Keratinocyte (primary cell): ENCODE measurements around the gene TPCN2. TPM values are rescaled to one million over a fixed set of nuclear protein-coding genes. Genes with fewer than 3 reads are reported as not detected.

Source experiments
- DNase-seq: peaks from one replicate; pipeline ENCODE4 v3.0.0-alpha.2; 2011; ENCODE audit warnings: low read depth, missing footprints, low spot score
- FAIRE-seq: peaks from 2 replicates; lab custom pipeline; 2011; peaks lifted over from hg19 to GRCh38; lab: Jason Lieb, UNC
- H2AFZ ChIP-seq: 2 replicates; pipeline ENCODE4 v1.6.0; 2012; ENCODE audit warnings: low read length, control low read depth, inconsistent platforms; ENCODE audit not compliant: control insufficient read depth
- H3K27ac ChIP-seq: 2 replicates; pipeline ENCODE4 v1.5.1; 2011; ENCODE audit warnings: low read length; ENCODE audit not compliant: control insufficient read depth, insufficient read depth
- H3K27me3 ChIP-seq: 3 replicates; pipeline ENCODE4 v1.6.0; 2011; ENCODE audit warnings: low read length; ENCODE audit not compliant: control insufficient read depth, insufficient read depth; ENCODE audit errors: extremely low read depth
- H3K36me3 ChIP-seq, 2 experiments: 2 replicates in 1 of 2; 3 replicates in 1 of 2; pipeline ENCODE4 v1.5.1; 2011; ENCODE audit warnings: low read length in 2 of 2, mild to moderate bottlenecking in 1 of 2; ENCODE audit not compliant: control insufficient read depth in 2 of 2, insufficient read depth in 2 of 2; ENCODE audit errors: extremely low read depth in 1 of 2
- H3K4me1 ChIP-seq: 3 replicates; pipeline ENCODE4 v1.5.1; 2011; ENCODE audit warnings: low read length; ENCODE audit not compliant: control insufficient read depth, insufficient read depth; ENCODE audit errors: extremely low read depth
- H3K4me2 ChIP-seq: 3 replicates; pipeline ENCODE4 v1.6.0; 2011; ENCODE audit warnings: low read depth, low read length; ENCODE audit not compliant: control insufficient read depth, insufficient read depth; ENCODE audit errors: extremely low read depth
- H3K4me3 ChIP-seq, 3 experiments: fragments of 200-600 bp in 1 of 3; sonication (generic) in 1 of 3; 2 replicates in 2 of 3; 3 replicates in 1 of 3; pipeline ENCODE4 v1.5.1; 2011 to 2016; ENCODE audit warnings: low read length in 3 of 3, mild to moderate bottlenecking in 3 of 3, control low read depth in 2 of 3, inconsistent platforms in 1 of 3, low read depth in 1 of 3, mixed read lengths in 1 of 3, mixed run types in 1 of 3, moderate library complexity in 1 of 3; ENCODE audit not compliant: control insufficient read depth in 2 of 3, insufficient read depth in 2 of 3; ENCODE audit errors: extremely low read depth in 1 of 3
- H3K79me2 ChIP-seq: 2 replicates; pipeline ENCODE4 v1.6.0; 2012; ENCODE audit warnings: low read length; ENCODE audit not compliant: control insufficient read depth, insufficient read depth
- H3K9ac ChIP-seq: 3 replicates; pipeline ENCODE4 v1.6.0; 2011; ENCODE audit warnings: low read length; ENCODE audit not compliant: control insufficient read depth, insufficient read depth; ENCODE audit errors: extremely low read depth
- H3K9me1 ChIP-seq: 3 replicates; pipeline ENCODE4 v1.6.0; 2011; ENCODE audit warnings: low read length; ENCODE audit not compliant: control insufficient read depth, insufficient read depth; ENCODE audit errors: extremely low read depth
- H3K9me3 ChIP-seq: 2 replicates; pipeline ENCODE4 v1.5.1; 2012; ENCODE audit warnings: low read depth, low read length; ENCODE audit not compliant: control insufficient read depth
- H4K20me1 ChIP-seq: 3 replicates; pipeline ENCODE4 v1.6.0; 2011; ENCODE audit warnings: low read length; ENCODE audit not compliant: control insufficient read depth, insufficient read depth; ENCODE audit errors: extremely low read depth
- EZH2 ChIP-seq: IDR thresholded peaks from one replicate; pipeline ENCODE4 v1.6.1; 2012; ENCODE audit warnings: inconsistent platforms, mild to moderate bottlenecking, low read length, moderate library complexity
- dilution Hi-C: fragments of 300-500 bp; cut with MboI; formaldehyde crosslinking; loops from one replicate; pipeline ENCODE4 v1.7.0; 2020; ENCODE audit warnings: low sequenced_read_pairs; ENCODE audit not compliant: extremely low pct_ligation_motif_present
- polyA plus RNA-seq, 5 experiments: library from polyadenylated mRNA; depleted of rRNA in 3 of 5; stranded (reverse) in 3 of 5; stranded (forward) in 1 of 5; unstranded in 1 of 5; fragments of >200 nt; gene quantifications; 1 replicate in 1 of 5; 2 replicates in 3 of 5; 3 replicates in 1 of 5; pipeline versions ENCODE4 v1.2.1 to v1.2.3, GENCODE V29; 2011 to 2012; ENCODE audit warnings: missing spikeins in 2 of 5, low read depth in 1 of 5, low replicate concordance in 1 of 5
- TF ChIP-seq, protein P1 (sequence below), 3 experiments: IDR thresholded peaks in 1 of 3; conservative IDR thresholded peaks in 1 of 3; optimal IDR thresholded peaks in 1 of 3; 2 replicates in 2 of 3; 3 replicates in 1 of 3; pipeline versions ENCODE3 to v1.5.1; 2011; ENCODE audit warnings: low read length in 3 of 3, mild to moderate bottlenecking in 3 of 3, moderate library complexity in 2 of 3, control low read depth in 1 of 3, inconsistent platforms in 1 of 3; ENCODE audit not compliant: insufficient read depth in 2 of 3; ENCODE audit errors: extremely low read depth in 1 of 3

The TPCN2 gene
- polyA plus RNA-seq, 1 donor (not counting 4 experiments of a cell fraction or from before 2014, with no cell fraction given) = 7.7 TPM

- H3K9ac ChIP-seq = no peak overlapping the region
- dilution Hi-C loops = no loop called here
- H3K27me3 ChIP-seq = peaks cover 19% of the 10 kb centered on the region
- no peaks in the 10 kb centered on the region for H4K20me1 ChIP-seq
- H3K9me3 ChIP-seq = no peaks in the 10 kb centered on the region
- no peaks in the 10 kb centered on the region for H3K36me3 ChIP-seq
- no peaks in the 10 kb centered on the region for H3K79me2 ChIP-seq
- H3K4me3 ChIP-seq = no peak overlapping the region
- no peaks in the 10 kb centered on the region for H3K9me1 ChIP-seq
- FAIRE-seq (no peak), DNase-seq (no peak)
- TF ChIP-seq, protein P1, sequence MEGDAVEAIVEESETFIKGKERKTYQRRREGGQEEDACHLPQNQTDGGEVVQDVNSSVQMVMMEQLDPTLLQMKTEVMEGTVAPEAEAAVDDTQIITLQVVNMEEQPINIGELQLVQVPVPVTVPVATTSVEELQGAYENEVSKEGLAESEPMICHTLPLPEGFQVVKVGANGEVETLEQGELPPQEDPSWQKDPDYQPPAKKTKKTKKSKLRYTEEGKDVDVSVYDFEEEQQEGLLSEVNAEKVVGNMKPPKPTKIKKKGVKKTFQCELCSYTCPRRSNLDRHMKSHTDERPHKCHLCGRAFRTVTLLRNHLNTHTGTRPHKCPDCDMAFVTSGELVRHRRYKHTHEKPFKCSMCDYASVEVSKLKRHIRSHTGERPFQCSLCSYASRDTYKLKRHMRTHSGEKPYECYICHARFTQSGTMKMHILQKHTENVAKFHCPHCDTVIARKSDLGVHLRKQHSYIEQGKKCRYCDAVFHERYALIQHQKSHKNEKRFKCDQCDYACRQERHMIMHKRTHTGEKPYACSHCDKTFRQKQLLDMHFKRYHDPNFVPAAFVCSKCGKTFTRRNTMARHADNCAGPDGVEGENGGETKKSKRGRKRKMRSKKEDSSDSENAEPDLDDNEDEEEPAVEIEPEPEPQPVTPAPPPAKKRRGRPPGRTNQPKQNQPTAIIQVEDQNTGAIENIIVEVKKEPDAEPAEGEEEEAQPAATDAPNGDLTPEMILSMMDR (optimal IDR thresholded peaks at IDR 0.05 in 1 of 3, IDR thresholded peaks at IDR 0.05 in 1 of 3, conservative IDR thresholded peaks at IDR 0.05 in 1 of 3; ENCODE audit: extremely low read depth in 1 of 3, insufficient read depth in 2 of 3, low read length in 3 of 3) = no peak
- no peak for TF ChIP-seq EZH2
- no peak overlapping the region for H2AFZ ChIP-seq
- H3K4me1 ChIP-seq = peaks cover 11% of the 10 kb centered on the region
- H3K4me2 ChIP-seq = no peak overlapping the region
- H3K27ac ChIP-seq = no peak overlapping the region
Observed at GRCh38 chr11:69167916-69168691, 119.4 kb downstream of the TPCN2 start.

DNA sequence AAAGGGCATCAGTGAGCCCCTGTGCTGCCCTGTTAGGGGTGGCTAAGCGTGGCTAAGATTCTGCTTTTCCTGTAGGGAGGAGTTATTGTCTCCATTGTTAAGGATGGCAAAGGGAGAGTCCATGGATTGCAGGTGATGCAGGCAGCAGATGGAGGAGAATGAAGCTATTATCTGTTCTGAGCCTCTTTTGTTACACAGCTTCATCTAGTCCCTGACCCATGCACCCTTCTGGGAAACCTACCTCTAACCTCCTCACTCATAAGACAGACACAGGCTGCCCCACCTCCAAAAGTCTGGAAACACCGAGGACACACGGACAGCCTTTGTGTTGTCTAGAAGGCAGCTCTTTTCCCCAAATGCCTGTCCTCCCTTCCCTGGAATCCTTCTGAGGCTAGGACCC, 120.7 kb downstream of the TPCN2 start:
- Histone ChIP-seq H3K9me1 (no peaks in the 10 kb centered on the region), H3K4me3 (no peak overlapping the region), H3K4me1 (peaks cover 22% of the 10 kb centered on the region), H3K27ac (no peak overlapping the region), H3K9me3 (no peaks in the 10 kb centered on the region), H4K20me1 (no peaks in the 10 kb centered on the region), H2AFZ (no peak overlapping the region), H3K27me3 (peaks cover 19% of the 10 kb centered on the region), H3K79me2 (no peaks in the 10 kb centered on the region), H3K4me2 (no peak overlapping the region), H3K36me3 (no peaks in the 10 kb centered on the region), H3K9ac (no peak overlapping the region)
- TF ChIP-seq, protein P1 (optimal IDR thresholded peaks at IDR 0.05 in 1 of 3, IDR thresholded peaks at IDR 0.05 in 1 of 3, conservative IDR thresholded peaks at IDR 0.05 in 1 of 3; ENCODE audit: extremely low read depth in 1 of 3, insufficient read depth in 2 of 3, low read length in 3 of 3) = no peak
- TF ChIP-seq EZH2 = no peak
- DNase-seq (no peak), FAIRE-seq (no peak)
- dilution Hi-C loops = no loop called here
